PC-3 (cell line): ENCODE measurements around the gene MRPL49. TPM values are rescaled to one million over a fixed set of nuclear protein-coding genes. Genes with fewer than 3 reads are reported as not detected.
A peak's percentile ranks its signal among the peaks of the same experiment; 100 is the strongest.

Experiments used
- ATAC-seq: fragments of 200-7000 bp; cut with Tn5 transposase; 2 replicates; pipeline ENCODE4 v1.9.1; 2020; ENCODE audit warnings: mild to moderate bottlenecking, moderate library complexity
- BruUV-seq: library from RNA; stranded (reverse); fragments of 400-500 nt; replicated peaks from 2 replicates; lab custom pipeline; 2021; lab: Mats Ljungman, UMichigan
- CTCF ChIA-PET: fragments of 300-600 bp; sonication (Branson Sonifier 250); formaldehyde crosslinking; loops from one replicate; lab custom pipeline; 2022; ENCODE audit warnings: antibody characterized with exemption; lab: Charles Lee
- POLR2A ChIA-PET: fragments of 300-600 bp; sonication (Branson Sonifier 250); formaldehyde crosslinking; loops from one replicate; lab custom pipeline; 2022; ENCODE audit warnings: antibody characterized with exemption; ENCODE audit not compliant: unreplicated experiment; lab: Charles Lee
- DNase-seq: peaks from one replicate; pipeline ENCODE4 v3.0.0-alpha.2; 2015
- H2AFZ ChIP-seq: fragments of 300-600 bp; sonication (generic); 2 replicates; pipeline ENCODE4 v1.6.0; 2016; ENCODE audit warnings: antibody characterized with exemption, low read length
- H3F3A ChIP-seq: fragments of 300-600 bp; sonication (generic); one replicate; pipeline ENCODE4 v1.6.0; 2017; ENCODE audit warnings: antibody characterized with exemption, low read length, control low read depth, mild to moderate bottlenecking; ENCODE audit not compliant: unreplicated experiment
- H3K27ac ChIP-seq: fragments of 300-600 bp; sonication (generic); 2 replicates; pipeline ENCODE4 v1.5.1; 2016; ENCODE audit warnings: mild to moderate bottlenecking, low read length
- H3K27me3 ChIP-seq: fragments of 300-600 bp; sonication (generic); 2 replicates; pipeline ENCODE4 v1.6.1; 2016; ENCODE audit warnings: low read length, mixed read lengths
- H3K36me3 ChIP-seq: fragments of 300-600 bp; sonication (generic); 2 replicates; pipeline ENCODE4 v1.6.1; 2016; ENCODE audit warnings: low read depth, mixed run types, low read length, mixed read lengths
- H3K4me1 ChIP-seq: fragments of 300-600 bp; sonication (generic); 2 replicates; pipeline ENCODE4 v1.5.1; 2016; ENCODE audit warnings: low read length; ENCODE audit not compliant: insufficient read depth
- H3K4me2 ChIP-seq: fragments of 300-600 bp; sonication (generic); 2 replicates; pipeline ENCODE4 v1.6.0; 2016; ENCODE audit warnings: low read length
- H3K4me3 ChIP-seq: fragments of 300-600 bp; sonication (generic); 2 replicates; pipeline ENCODE4 v1.5.1; 2016; ENCODE audit warnings: mild to moderate bottlenecking, low read length, mixed read lengths
- H3K79me2 ChIP-seq: fragments of 300-600 bp; sonication (generic); 2 replicates; pipeline ENCODE4 v1.6.1; 2017; ENCODE audit warnings: low read length, mixed read lengths
- H3K9ac ChIP-seq: fragments of 300-600 bp; sonication (generic); 2 replicates; pipeline ENCODE4 v1.6.0; 2016; ENCODE audit warnings: mild to moderate bottlenecking, low read length
- H3K9me2 ChIP-seq: fragments of 300-600 bp; sonication (generic); replicated peaks from 2 replicates; pipeline ENCODE4 v1.6.1; 2016; ENCODE audit warnings: mixed run types, low read length, mixed read lengths
- H3K9me3 ChIP-seq: fragments of 300-600 bp; sonication (generic); 2 replicates; pipeline ENCODE4 v1.6.1; 2016; ENCODE audit warnings: low read length, mixed read lengths
- H4K20me1 ChIP-seq: fragments of 300-600 bp; sonication (generic); 2 replicates; pipeline ENCODE4 v1.6.1; 2016; ENCODE audit warnings: low read length, mixed read lengths
- EZH2 ChIP-seq: fragments of 300-600 bp; sonication (generic); IDR thresholded peaks from one replicate; pipeline ENCODE4 v1.6.1; 2017; ENCODE audit warnings: antibody characterized with exemption, mild to moderate bottlenecking, low read length; ENCODE audit not compliant: unreplicated experiment
- EZH2phosphoT487 ChIP-seq: fragments of 300-600 bp; sonication (generic); IDR thresholded peaks from 2 replicates; pipeline ENCODE4 v1.6.1; 2018; ENCODE audit warnings: mild to moderate bottlenecking, antibody characterized with exemption, low read length, borderline replicate concordance
- intact Hi-C: fragments of 100-400 bp; cut with micrococcal nuclease; formaldehyde crosslinking; loops from 2 replicates; pipeline ENCODE4 v1.9.0; 2023
- total RNA-seq: library from RNA; depleted of rRNA; stranded (reverse); fragments of >200 nt; gene quantifications from 2 replicates; pipeline ENCODE4 v1.2.3, GENCODE V29; 2014
- TF ChIP-seq, protein P1 (sequence below): fragments of 300-600 bp; sonication (generic); conservative IDR thresholded peaks from 2 replicates; pipeline ENCODE4 v1.5.1; 2017; ENCODE audit warnings: antibody characterized with exemption, low read depth, mild to moderate bottlenecking, low read length

Gene MRPL49
- total RNA-seq, 1 experiment from 2014 or later = 163 TPM

DNA sequence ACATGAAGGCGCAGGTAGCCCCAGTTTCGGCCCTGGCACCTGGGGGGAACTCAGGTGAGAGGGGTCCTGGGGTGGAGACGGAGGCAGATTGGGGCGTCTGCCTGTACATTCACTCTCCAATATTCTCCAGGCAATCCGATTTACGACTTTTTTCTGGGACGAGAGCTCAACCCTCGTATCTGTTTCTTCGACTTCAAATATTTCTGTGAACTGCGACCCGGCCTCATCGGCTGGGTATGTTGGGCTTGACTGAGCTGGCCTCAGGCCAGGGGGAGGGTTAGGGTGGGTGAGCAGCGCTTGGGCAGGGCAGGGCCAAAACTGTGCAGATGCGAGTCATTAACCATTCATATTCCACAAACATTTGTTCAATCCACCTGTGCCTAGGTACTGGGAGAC lies 8.8 kb upstream of the MRPL49 start:
- BruUV-seq = no TSS peak
- ChIA-PET CTCF (interaction anchor here (0.8 to 1.1 kb wide), 3 partner anchors 9 to 72 kb away, joined by 3 to 7 read pairs (median 4); partner anchors contain the start of gene SAC3D1), POLR2A (interaction anchor here (0.6 kb wide), 2 partner anchors 107 to 116 kb away, joined by 6 to 7 read pairs; no protein-coding TSS in a partner anchor)
- no peaks in the 10 kb centered on the region for H3K9me3 ChIP-seq
- H4K20me1 ChIP-seq = no peaks in the 10 kb centered on the region
- H3K79me2 ChIP-seq = peaks cover 23% of the 10 kb centered on the region
- peaks cover 21% of the 10 kb centered on the region for H3K4me1 ChIP-seq
- no peaks in the 10 kb centered on the region for H3K27me3 ChIP-seq
- no peak overlapping the region for H3K27ac ChIP-seq
- peak; percentile 39 for DNase-seq
- no peak overlapping the region for H3K9ac ChIP-seq
- ATAC-seq = no peak
- H3F3A ChIP-seq = peaks cover 4% of the 10 kb centered on the region
- intact Hi-C loops = no loop called here
- no peaks in the 10 kb centered on the region for H3K9me2 ChIP-seq
- peak overlapping the region; percentile 97 for H3K4me2 ChIP-seq
- no peaks in the 10 kb centered on the region for H3K36me3 ChIP-seq
- 0 out of 2 replicates have a peak overlapping the region, but pooled peaks have one; percentile 35 for H2AFZ ChIP-seq
- TF ChIP-seq, protein P1, sequence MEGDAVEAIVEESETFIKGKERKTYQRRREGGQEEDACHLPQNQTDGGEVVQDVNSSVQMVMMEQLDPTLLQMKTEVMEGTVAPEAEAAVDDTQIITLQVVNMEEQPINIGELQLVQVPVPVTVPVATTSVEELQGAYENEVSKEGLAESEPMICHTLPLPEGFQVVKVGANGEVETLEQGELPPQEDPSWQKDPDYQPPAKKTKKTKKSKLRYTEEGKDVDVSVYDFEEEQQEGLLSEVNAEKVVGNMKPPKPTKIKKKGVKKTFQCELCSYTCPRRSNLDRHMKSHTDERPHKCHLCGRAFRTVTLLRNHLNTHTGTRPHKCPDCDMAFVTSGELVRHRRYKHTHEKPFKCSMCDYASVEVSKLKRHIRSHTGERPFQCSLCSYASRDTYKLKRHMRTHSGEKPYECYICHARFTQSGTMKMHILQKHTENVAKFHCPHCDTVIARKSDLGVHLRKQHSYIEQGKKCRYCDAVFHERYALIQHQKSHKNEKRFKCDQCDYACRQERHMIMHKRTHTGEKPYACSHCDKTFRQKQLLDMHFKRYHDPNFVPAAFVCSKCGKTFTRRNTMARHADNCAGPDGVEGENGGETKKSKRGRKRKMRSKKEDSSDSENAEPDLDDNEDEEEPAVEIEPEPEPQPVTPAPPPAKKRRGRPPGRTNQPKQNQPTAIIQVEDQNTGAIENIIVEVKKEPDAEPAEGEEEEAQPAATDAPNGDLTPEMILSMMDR = no peak
- TF ChIP-seq EZH2 = no peak
- H3K4me3 ChIP-seq = peak overlapping the region; percentile 73

DNA sequence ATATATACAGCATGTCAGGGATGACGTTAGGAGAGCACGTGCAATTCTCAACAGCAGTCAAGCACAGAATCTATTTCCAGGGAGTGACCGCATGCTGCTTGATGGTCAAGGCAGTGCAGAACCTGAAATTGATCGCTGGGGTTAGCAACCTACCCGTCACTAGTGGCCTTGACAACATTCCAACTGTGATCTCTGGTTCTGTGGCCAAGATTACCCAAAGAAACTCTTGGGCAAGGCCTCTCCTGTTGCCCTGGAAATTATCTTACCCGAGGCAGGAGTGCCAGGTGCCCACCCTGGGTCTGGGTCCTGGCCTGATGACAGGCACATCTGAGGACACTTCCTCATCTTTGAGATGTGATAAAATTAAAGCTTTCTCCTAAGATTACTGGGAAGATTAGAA lies 8.3 kb upstream of the MRPL49 start:
- H3K9me3 ChIP-seq = no peaks in the 10 kb centered on the region
- H3K9ac ChIP-seq = no peak overlapping the region
- ChIA-PET CTCF (no interaction called here), POLR2A (interaction anchor here (0.6 kb wide), 2 partner anchors 106 to 115 kb away, joined by 6 to 7 read pairs; no protein-coding TSS in a partner anchor)
- H3K27me3 ChIP-seq = no peaks in the 10 kb centered on the region
- peaks cover 23% of the 10 kb centered on the region for H3K79me2 ChIP-seq
- BruUV-seq = TSS peak; percentile 14
- H3K4me3 ChIP-seq = no peak overlapping the region
- peak overlapping the region; percentile 97; the same call in 1 of the 2 replicates for H3K4me2 ChIP-seq
- H3F3A ChIP-seq = peaks cover 8% of the 10 kb centered on the region
- no peak overlapping the region for H2AFZ ChIP-seq
- no peak for TF ChIP-seq EZH2phosphoT487
- no peak for TF ChIP-seq EZH2
- TF ChIP-seq, protein P1 = no peak
- H3K4me1 ChIP-seq = peaks cover 21% of the 10 kb centered on the region
- no peaks in the 10 kb centered on the region for H4K20me1 ChIP-seq
- no peaks in the 10 kb centered on the region for H3K36me3 ChIP-seq
- DNase-seq = no peak
- no peaks in the 10 kb centered on the region for H3K9me2 ChIP-seq
- intact Hi-C loops = no loop called here
- no peak for ATAC-seq
- H3K27ac ChIP-seq = no peak overlapping the region

DNA sequence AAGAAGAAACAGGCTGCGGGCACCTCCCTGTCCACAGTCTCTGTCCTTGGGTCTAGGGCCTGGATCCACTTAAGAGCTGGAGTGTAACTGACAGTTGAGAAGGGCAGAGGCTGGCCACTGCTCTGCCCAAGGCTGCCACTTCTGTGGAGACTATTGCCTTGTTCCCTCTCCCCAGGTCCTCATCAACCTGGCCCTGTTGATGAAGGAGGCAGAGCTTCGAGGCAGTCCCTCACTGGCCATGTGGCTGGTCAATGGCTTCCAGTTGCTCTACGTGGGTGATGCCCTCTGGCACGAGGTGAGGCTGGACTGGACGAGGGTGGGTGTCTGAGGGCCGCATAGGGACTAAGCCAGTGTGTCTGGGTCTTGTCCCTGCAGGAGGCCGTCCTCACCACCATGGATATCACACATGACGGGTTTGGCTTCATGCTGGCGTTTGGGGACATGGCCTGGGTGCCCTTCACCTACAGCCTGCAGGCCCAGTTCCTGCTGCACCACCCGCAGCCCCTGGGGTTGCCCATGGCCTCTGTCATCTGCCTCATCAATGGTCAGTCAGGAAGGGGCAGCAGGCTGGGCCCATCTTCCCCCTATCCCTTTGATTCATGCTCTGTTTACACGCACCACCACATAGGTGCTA lies 7.5 kb upstream of the MRPL49 start:
- H2AFZ ChIP-seq = no peak overlapping the region
- H3K27me3 ChIP-seq = no peaks in the 10 kb centered on the region
- TF ChIP-seq EZH2phosphoT487 (no peak), EZH2 (no peak)
- TF ChIP-seq, protein P1 = no peak
- intact Hi-C loops = no loop called here
- no peaks in the 10 kb centered on the region for H4K20me1 ChIP-seq
- H3K36me3 ChIP-seq = peaks cover 2% of the 10 kb centered on the region; the same call in 1 of the 2 replicates
- no peak overlapping the region for H3K4me2 ChIP-seq
- no peak overlapping the region for H3K4me3 ChIP-seq
- H3K9ac ChIP-seq = no peak overlapping the region
- H3K9me3 ChIP-seq = no peaks in the 10 kb centered on the region
- H3K79me2 ChIP-seq = peaks cover 24% of the 10 kb centered on the region
- ATAC-seq (no peak), DNase-seq (no peak)
- peaks cover 21% of the 10 kb centered on the region for H3K4me1 ChIP-seq
- H3K27ac ChIP-seq = no peak overlapping the region
- H3K9me2 ChIP-seq = no peaks in the 10 kb centered on the region
- H3F3A ChIP-seq = peaks cover 11% of the 10 kb centered on the region
- ChIA-PET CTCF (no interaction called here), POLR2A (no interaction called here)
- no TSS peak for BruUV-seq
